Measurements from ENCODE around the gene SNTG2. TPM values are rescaled to one million over a fixed set of nuclear protein-coding genes. Genes with fewer than 3 reads are reported as not detected.

SNTG2 gene
- total RNA-seq, 1 experiment from 2014 or later = 20.5 TPM

- Mint-ChIP-seq H3K27ac (no peak overlapping the region), H3K36me3 (peaks cover 46% of the 10 kb centered on the region), H3K9me3 (peaks cover 54% of the 10 kb centered on the region), H3K4me3 (no peak overlapping the region), H3K4me1 (peaks cover 8% of the 10 kb centered on the region), H3K27me3 (ENCODE audit: low read depth) (peaks cover 3% of the 10 kb centered on the region)
- ChIA-PET CTCF (interaction anchor here (1.4 kb wide), 1 partner anchor 47 kb away, joined by 3 read pairs; no protein-coding TSS in a partner anchor), POLR2A (no interaction called here)
- DNase-seq (ENCODE audit: low spot score) (no peak), ATAC-seq (no peak)
- TF ChIP-seq CREM (CRISPR knock-in tag; IDR thresholded peaks at IDR 0.05) (no peak), USF2 (CRISPR knock-in tag; IDR thresholded peaks at IDR 0.05) (no peak), SOX15 (CRISPR knock-in tag; IDR thresholded peaks at IDR 0.05) (no peak), CTCF (IDR thresholded peaks at IDR 0.05) (no peak)
These were observed 236.5 kb downstream of the SNTG2 start for GRCh38 chr2:1187189-1187588.

- DNase-seq (ENCODE audit: low spot score) = no peak
- H3K4me3 Mint-ChIP-seq = no peak overlapping the region
- peaks cover 8% of the 10 kb centered on the region for H3K4me1 Mint-ChIP-seq
- no peak overlapping the region for H3K27ac Mint-ChIP-seq
- no peak for ATAC-seq
- ChIA-PET POLR2A (no interaction called here), CTCF (no interaction called here)
- H3K9me3 Mint-ChIP-seq = peaks cover 31% of the 10 kb centered on the region
- no peaks in the 10 kb centered on the region for H3K27me3 Mint-ChIP-seq (ENCODE audit: low read depth)
- H3K36me3 Mint-ChIP-seq = peaks cover 29% of the 10 kb centered on the region
- TF ChIP-seq MLX (CRISPR knock-in tag; IDR thresholded peaks at IDR 0.05) (no peak), JUN (CRISPR knock-in tag; IDR thresholded peaks at IDR 0.05) (no peak), ZBTB21 (CRISPR knock-in tag; IDR thresholded peaks at IDR 0.05; ENCODE audit: borderline replicate concordance) (no peak), ARID4B (CRISPR knock-in tag; IDR thresholded peaks at IDR 0.05; ENCODE audit: borderline replicate concordance) (no peak), ZNF532 (CRISPR knock-in tag; IDR thresholded peaks at IDR 0.05; ENCODE audit: borderline replicate concordance) (no peak), CREM (CRISPR knock-in tag; IDR thresholded peaks at IDR 0.05) (no peak), AR (CRISPR knock-in tag; IDR thresholded peaks at IDR 0.05) (no peak), RORB (CRISPR knock-in tag; IDR thresholded peaks at IDR 0.05) (no peak), ZNF425 (CRISPR knock-in tag; conservative IDR thresholded peaks at IDR 0.05) (no peak), ZNF423 (CRISPR knock-in tag; IDR thresholded peaks at IDR 0.05) (no peak), IRF1 (CRISPR knock-in tag; IDR thresholded peaks at IDR 0.05) (no peak), ZMAT4 (CRISPR knock-in tag; IDR thresholded peaks at IDR 0.05) (no peak), NR3C1 (CRISPR knock-in tag; conservative IDR thresholded peaks at IDR 0.05; ENCODE audit: low read depth) (no peak)
These were observed 241.5 kb downstream of the SNTG2 start for GRCh38 chr2:1192121-1192520.
